MCF 10A (cell line): ENCODE results near the gene FTSJ1. TPM values are rescaled to one million over a fixed set of nuclear protein-coding genes. Genes with fewer than 3 reads are reported as not detected.

Source experiments
- BruUV-seq: library from RNA; stranded (reverse); fragments of 400-500 nt; replicated peaks from 2 replicates; lab custom pipeline; 2021; lab: Mats Ljungman, UMichigan
- CTCF ChIA-PET: fragments of 300-600 bp; sonication (Branson Sonifier 250); formaldehyde crosslinking; extraction: SDS; loops from one replicate; lab custom pipeline; 2021; ENCODE audit warnings: antibody characterized with exemption, inconsistent platforms; lab: Yijun Ruan, JAX
- POLR2A ChIA-PET: fragments of 300-600, 350-650 bp; sonication (Branson Sonifier 250); formaldehyde crosslinking; extraction: SDS; loops from one replicate; lab custom pipeline; 2020; ENCODE audit warnings: antibody characterized with exemption, inconsistent platforms; lab: Yijun Ruan, JAX
- DNase-seq: peaks from one replicate; pipeline ENCODE4 v3.0.0-alpha.2; 2018; ENCODE audit not compliant: unreplicated experiment
- H3K27ac Mint-ChIP-seq: one replicate; pipeline ENCODE4 v1.8.0; 2022; ENCODE audit warnings: mild to moderate bottlenecking, low read depth, mixed read lengths; ENCODE audit not compliant: unreplicated experiment
- H3K27me3 Mint-ChIP-seq: one replicate; pipeline ENCODE4 v1.8.0; 2022; ENCODE audit warnings: mixed read lengths; ENCODE audit not compliant: insufficient read depth, unreplicated experiment
- H3K36me3 Mint-ChIP-seq: one replicate; pipeline ENCODE4 v1.8.0; 2022; ENCODE audit warnings: mild to moderate bottlenecking, moderate library complexity, mixed read lengths; ENCODE audit not compliant: insufficient read depth, unreplicated experiment
- H3K4me1 Mint-ChIP-seq: one replicate; pipeline ENCODE4 v1.8.0; 2022; ENCODE audit warnings: mixed read lengths; ENCODE audit not compliant: insufficient read depth, unreplicated experiment
- H3K4me3 Mint-ChIP-seq: one replicate; pipeline ENCODE4 v1.8.0; 2022; ENCODE audit warnings: mild to moderate bottlenecking, moderate library complexity, mixed read lengths; ENCODE audit not compliant: unreplicated experiment
- H3K9me3 Mint-ChIP-seq: one replicate; pipeline ENCODE4 v1.8.0; 2022; ENCODE audit warnings: mixed read lengths; ENCODE audit not compliant: unreplicated experiment
- intact Hi-C: fragments of 100-400 bp; cut with micrococcal nuclease; formaldehyde crosslinking; loops from 2 replicates; pipeline ENCODE4 v1.14.1; 2022
- total RNA-seq: library from RNA; stranded (reverse); gene quantifications from 2 replicates; pipeline ENCODE4 v1.2.3, GENCODE V29; 2022
- TF ChIP-seq, protein P1 (sequence below): fragments of 200-600 bp; IDR thresholded peaks from one replicate; pipeline ENCODE4 v1.8.0; 2022; ENCODE audit warnings: antibody characterized with exemption, mild to moderate bottlenecking; ENCODE audit not compliant: unreplicated experiment

Gene FTSJ1
- total RNA-seq, 1 experiment from 2014 or later = 107 TPM

DNA sequence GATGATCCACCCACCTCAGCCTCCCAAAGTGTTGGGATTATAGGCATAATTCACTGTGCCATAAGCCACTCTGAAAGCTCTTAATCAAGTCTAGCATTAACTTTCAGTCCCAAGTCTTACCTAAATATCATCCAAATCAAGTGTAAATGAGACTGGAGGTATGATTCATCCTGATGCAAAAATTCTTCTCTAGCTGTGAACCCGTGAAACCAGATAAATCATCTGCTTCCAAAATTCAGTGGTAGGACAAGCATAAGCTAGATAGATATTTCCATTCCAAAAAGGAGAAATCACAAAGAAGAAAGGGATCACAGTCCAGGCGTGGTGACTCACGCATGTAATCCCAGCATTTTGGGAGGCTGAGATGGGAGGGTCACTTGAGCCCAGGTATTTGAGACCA lies 54.7 kb downstream of the FTSJ1 start:
- intact Hi-C loops = loop anchor here (2.0 kb wide), 1 partner anchor 44 kb away; the partner anchor contains the start of gene RBM3
- DNase-seq = no peak
- H3K27me3 Mint-ChIP-seq = no peaks in the 10 kb centered on the region
- ChIA-PET POLR2A (interaction anchor here (0.6 to 3.1 kb wide), 6 partner anchors 9 to 44 kb away, joined by 3 to 14 read pairs (median 7); partner anchors contain the start of genes EBP, RBM3 and TBC1D25), CTCF (interaction anchor here (0.6 kb wide), 1 partner anchor 57 kb away, joined by 4 read pairs; no protein-coding TSS in a partner anchor)
- H3K36me3 Mint-ChIP-seq = peaks cover 18% of the 10 kb centered on the region
- BruUV-seq = no TSS peak
- H3K9me3 Mint-ChIP-seq = peaks cover 16% of the 10 kb centered on the region
- no peak overlapping the region for H3K4me3 Mint-ChIP-seq
- peaks cover 15% of the 10 kb centered on the region for H3K4me1 Mint-ChIP-seq
- TF ChIP-seq, protein P1, sequence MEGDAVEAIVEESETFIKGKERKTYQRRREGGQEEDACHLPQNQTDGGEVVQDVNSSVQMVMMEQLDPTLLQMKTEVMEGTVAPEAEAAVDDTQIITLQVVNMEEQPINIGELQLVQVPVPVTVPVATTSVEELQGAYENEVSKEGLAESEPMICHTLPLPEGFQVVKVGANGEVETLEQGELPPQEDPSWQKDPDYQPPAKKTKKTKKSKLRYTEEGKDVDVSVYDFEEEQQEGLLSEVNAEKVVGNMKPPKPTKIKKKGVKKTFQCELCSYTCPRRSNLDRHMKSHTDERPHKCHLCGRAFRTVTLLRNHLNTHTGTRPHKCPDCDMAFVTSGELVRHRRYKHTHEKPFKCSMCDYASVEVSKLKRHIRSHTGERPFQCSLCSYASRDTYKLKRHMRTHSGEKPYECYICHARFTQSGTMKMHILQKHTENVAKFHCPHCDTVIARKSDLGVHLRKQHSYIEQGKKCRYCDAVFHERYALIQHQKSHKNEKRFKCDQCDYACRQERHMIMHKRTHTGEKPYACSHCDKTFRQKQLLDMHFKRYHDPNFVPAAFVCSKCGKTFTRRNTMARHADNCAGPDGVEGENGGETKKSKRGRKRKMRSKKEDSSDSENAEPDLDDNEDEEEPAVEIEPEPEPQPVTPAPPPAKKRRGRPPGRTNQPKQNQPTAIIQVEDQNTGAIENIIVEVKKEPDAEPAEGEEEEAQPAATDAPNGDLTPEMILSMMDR = no peak
- peak overlapping the region; percentile 95 for H3K27ac Mint-ChIP-seq

- Mint-ChIP-seq H3K27ac (peak overlapping the region; percentile 95), H3K36me3 (peaks cover 18% of the 10 kb centered on the region), H3K27me3 (no peaks in the 10 kb centered on the region), H3K4me1 (peaks cover 15% of the 10 kb centered on the region), H3K9me3 (peaks cover 16% of the 10 kb centered on the region), H3K4me3 (peak overlapping the region; percentile 9)
- intact Hi-C loops = loop anchor here (2.0 kb wide), 1 partner anchor 43 kb away; the partner anchor contains the start of gene RBM3
- POLR2A ChIA-PET = interaction anchor here (0.9 to 3.1 kb wide), 6 partner anchors 8 to 58 kb away, joined by 3 to 14 read pairs (median 7); partner anchors contain the start of genes EBP, RBM3 and TBC1D25
- CTCF ChIA-PET = interaction anchor here (0.5 to 1.0 kb wide), 2 partner anchors 21 to 449 kb away, joined by 3 read pairs; no protein-coding TSS in a partner anchor
- TF ChIP-seq, protein P1 = no peak
- TSS peak; percentile 84 for BruUV-seq
- DNase-seq = peak; percentile 77
Measured at GRCh38 chrX:48531358-48531959, 55.5 kb downstream of the FTSJ1 start.

DNA sequence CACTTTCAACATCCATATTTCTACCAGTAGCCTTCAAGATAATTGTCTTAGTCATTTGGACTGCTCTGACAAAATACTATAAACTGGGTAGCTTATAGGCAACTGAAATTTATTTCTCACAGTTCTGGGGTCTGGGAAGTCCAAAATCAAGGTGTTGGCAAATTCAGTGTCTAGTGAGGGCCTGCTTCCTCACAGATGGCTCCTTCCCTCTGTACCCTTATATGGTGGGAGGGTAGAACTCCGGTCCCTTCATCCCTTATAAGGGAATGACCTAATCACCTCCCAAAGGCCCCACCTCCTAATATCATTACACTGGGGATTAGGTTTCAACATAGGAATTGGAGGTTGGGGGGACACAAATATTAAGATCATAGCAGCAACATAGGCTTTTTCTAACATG lies 56.2 kb downstream of the FTSJ1 start:
- Mint-ChIP-seq H3K27me3 (no peaks in the 10 kb centered on the region), H3K4me1 (peaks cover 15% of the 10 kb centered on the region), H3K9me3 (peaks cover 16% of the 10 kb centered on the region), H3K36me3 (peaks cover 12% of the 10 kb centered on the region), H3K27ac (peak overlapping the region; percentile 95), H3K4me3 (peak overlapping the region; percentile 9)
- BruUV-seq = TSS peak; percentile 54
- ChIA-PET POLR2A (interaction anchor here (0.8 to 3.1 kb wide), 4 partner anchors 7 to 42 kb away, joined by 4 to 14 read pairs (median 12); partner anchors contain the start of genes EBP, RBM3 and TBC1D25), CTCF (interaction anchor here (0.5 to 1.0 kb wide), 3 partner anchors 18 to 449 kb away, joined by 3 to 5 read pairs (median 3); no protein-coding TSS in a partner anchor)
- intact Hi-C loops = no loop called here
- TF ChIP-seq, protein P1 = no peak
- no peak for DNase-seq

DNA sequence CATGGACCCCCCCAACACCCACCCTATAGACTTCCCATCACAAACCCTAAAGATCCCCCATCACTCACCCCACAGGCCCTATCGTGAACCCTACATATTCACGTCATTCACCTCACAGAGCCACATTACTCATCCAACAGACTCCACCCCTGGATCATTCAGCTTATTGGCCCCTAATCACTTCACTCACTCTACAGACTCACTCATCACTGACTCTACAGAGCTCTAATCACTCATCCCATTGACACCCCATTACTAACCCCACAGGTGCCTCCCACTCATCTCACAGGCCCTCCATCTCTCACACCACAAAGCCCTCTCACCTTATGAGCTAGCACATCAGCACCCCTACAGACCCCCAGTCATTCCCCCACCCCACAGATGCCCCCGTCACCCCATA lies 57.2 kb downstream of the FTSJ1 start:
- Mint-ChIP-seq H3K9me3 (peaks cover 22% of the 10 kb centered on the region), H3K36me3 (peaks cover 4% of the 10 kb centered on the region), H3K27ac (peak overlapping the region; percentile 95), H3K4me1 (peaks cover 15% of the 10 kb centered on the region), H3K4me3 (no peak overlapping the region), H3K27me3 (no peaks in the 10 kb centered on the region)
- no peak for DNase-seq
- ChIA-PET CTCF (interaction anchor here (0.5 kb wide), 1 partner anchor 64 kb away, joined by 3 read pairs; no protein-coding TSS in a partner anchor), POLR2A (no interaction called here)
- TF ChIP-seq, protein P1 = no peak
- intact Hi-C loops = no loop called here
- no TSS peak for BruUV-seq
